Coronary artery (tissue), 2 donors: ENCODE measurements around the gene ARV1.
"Not testable (repeated sequence)": the region's sequence is repeated elsewhere in the genome, so short reads cannot be mapped to it uniquely, and the experiment has no call there.

Experiments used
- DNase-seq: peaks from one replicate; pipeline ENCODE4 v3.0.0-alpha.2; 2017; ENCODE audit warnings: low spot score
- H3K27ac ChIP-seq, 2 donors: fragments of 200-600 bp; sonication (generic); one replicate each; pipeline ENCODE4 v1.5.1; 2016 to 2019
- H3K4me3 ChIP-seq: fragments of 200-600 bp; sonication (generic); 2 replicates; pipeline ENCODE4 v1.5.1; 2016; ENCODE audit warnings: mild to moderate bottlenecking, moderate library complexity
- CTCF ChIP-seq: fragments of 200-600 bp; sonication (generic); IDR thresholded peaks from one replicate; pipeline ENCODE4 v1.5.1; 2019; ENCODE audit warnings: antibody characterized with exemption

The ARV1 gene

DNA sequence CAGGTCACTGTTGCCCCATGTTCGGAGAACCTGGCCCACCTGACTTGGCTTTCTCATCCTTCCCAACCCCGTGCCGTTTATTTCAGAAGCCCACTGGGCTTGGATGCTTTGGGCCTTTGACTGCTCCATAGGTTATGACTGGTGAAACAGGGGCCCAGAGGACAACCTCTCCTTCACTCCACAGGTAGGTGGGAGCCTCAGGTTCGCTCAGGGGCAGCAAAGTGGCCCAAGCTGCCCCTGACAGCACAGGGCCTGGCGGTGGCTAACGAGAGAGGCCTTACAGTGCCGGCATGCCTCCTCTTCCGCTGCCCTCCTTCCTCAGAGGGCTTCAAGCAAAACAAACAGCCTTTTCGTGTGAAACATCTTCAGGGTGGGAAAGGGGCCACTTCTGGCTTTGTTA is 44.3 kb downstream of the ARV1 start:
- H3K4me3 ChIP-seq: no peak overlapping the region
- TF ChIP-seq CTCF: no peak
- H3K27ac ChIP-seq: no peak overlapping the region
- no peak for DNase-seq

GRCh38 chr1:231026576-231026975 is 47.7 kb downstream of the ARV1 start:
- no peak for TF ChIP-seq CTCF
- Histone ChIP-seq H3K27ac (no peak overlapping the region), H3K4me3 (no peak overlapping the region)
- DNase-seq: no peak

DNA sequence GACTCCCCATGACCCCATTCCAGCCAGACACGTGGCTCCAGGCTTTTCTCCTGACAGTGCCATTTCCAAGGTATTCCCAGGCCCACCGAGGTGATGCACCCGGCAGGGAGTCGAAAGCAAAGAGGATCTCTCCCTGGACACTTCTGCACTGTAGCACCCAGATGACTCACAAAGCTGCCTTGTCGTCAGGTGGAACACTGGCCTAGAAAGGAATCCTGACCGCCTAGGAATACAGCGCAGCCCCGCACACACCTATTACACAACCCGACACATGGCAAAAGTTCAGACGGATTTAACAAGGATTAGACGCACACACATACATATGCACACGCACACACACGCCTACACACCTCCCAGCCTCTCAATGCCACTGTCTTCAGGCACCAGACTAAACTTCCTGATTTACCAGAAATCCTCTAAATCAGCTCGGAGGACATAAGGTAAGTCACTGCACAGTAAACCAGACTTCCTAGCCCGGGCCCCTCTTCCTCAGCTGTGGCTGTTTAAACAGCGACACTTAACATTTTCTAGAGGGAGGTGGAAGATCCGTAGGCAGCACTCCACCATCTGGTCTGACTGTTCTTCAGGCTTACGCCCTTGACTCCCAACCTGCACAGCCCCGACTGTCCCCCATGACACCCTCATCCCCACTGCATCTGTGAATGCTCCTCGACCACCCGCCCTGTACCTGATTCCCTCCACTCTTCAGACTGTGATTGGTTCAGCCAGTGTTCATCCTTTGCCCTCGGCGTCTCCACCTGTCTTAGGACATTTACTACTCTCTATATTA is 48.4 kb downstream of the ARV1 start:
- Histone ChIP-seq H3K27ac (no peak overlapping the region), H3K4me3 (no peak overlapping the region)
- TF ChIP-seq CTCF: no peak
- no peak for DNase-seq

DNA sequence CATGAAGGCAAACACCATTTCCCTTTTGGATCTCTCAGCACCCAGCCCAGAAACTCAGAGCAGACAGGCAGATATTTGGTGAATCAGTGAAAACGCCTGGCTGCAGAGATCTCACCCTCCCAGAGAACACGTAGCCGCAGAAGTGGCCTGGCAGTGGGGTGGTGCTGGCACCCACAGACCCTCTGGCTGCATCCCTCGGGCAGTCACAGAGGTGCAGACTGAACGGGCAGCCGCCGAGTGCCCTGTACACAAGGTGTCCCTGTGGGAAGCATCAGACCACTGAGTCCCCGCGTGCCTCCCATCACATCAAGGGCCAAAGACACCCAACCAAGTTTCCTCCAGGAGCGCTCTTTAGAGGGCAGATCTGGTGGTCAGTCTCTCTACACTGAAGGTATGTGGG is 49.1 kb downstream of the ARV1 start:
- no peak overlapping the region for H3K4me3 ChIP-seq
- no peak for DNase-seq
- H3K27ac ChIP-seq: no peak overlapping the region
- no peak for TF ChIP-seq CTCF

DNA sequence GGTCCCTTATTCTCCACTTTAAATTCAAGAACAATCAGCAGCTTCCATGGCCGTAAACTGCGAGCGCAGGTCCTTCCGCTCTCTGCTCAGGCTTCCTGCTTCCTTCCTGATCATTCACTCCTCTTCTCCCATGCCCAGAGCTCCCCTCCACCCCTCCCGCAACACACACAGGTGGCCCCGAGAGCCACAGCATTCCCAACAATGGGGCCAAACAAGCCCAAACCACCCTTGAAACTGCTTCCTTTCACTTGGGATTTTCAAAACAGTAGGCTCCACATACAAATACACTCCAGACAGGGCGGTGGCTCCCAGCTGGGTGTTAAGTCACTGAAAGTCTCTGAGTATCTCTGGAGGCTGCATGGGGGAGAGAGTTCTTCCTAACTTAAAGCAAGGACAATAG is 49.8 kb downstream of the ARV1 start:
- H3K4me3 ChIP-seq: peak overlapping the region; percentile 8
- no peak for DNase-seq
- no peak for TF ChIP-seq CTCF
- no peak overlapping the region for H3K27ac ChIP-seq

- not testable (repeated sequence) for DNase-seq, H3K4me3 ChIP-seq, H3K27ac ChIP-seq
These were observed 50.4 kb downstream of the ARV1 start for GRCh38 chr1:231029247-231029646.

DNA sequence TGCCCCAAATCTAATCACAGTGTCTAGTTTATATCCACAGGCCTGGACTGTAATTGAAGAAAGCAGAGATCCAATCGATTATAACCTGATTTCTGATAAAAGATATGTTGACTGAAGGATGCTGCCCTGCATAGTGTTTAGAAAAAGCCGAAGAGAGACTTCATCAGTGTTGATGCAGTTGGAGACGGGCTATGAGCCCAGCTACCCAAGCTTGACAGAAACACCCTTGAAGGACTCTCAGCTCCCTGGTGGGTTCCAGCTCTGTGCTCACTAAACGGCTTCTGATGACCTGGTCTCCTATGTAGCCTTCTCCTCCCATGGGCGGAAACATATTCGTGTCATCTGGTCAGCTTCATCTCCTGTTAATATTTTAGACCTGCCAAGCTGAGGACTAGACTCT is 50.9 kb downstream of the ARV1 start:
- DNase-seq: no peak
- Histone ChIP-seq H3K27ac (no peak overlapping the region), H3K4me3 (no peak overlapping the region)
- TF ChIP-seq CTCF: no peak
